ENCODE data around the gene NKX2-2.
"Not testable (repeated sequence)": the region's sequence is repeated elsewhere in the genome, so short reads cannot be mapped to it uniquely, and the experiment has no call there.

Gene NKX2-2

GRCh38 chr20:21509079-21509596 is 4.7 kb downstream of the NKX2-2 start:
- FAIRE-seq (no peak), DNase-seq (ENCODE audit: low spot score) (no peak)

- no peak for FAIRE-seq
These were observed 5.4 kb downstream of the NKX2-2 start for GRCh38 chr20:21508230-21509078.

GRCh38 chr20:21507400-21508229 is 6.2 kb downstream of the NKX2-2 start:
- FAIRE-seq: no peak
- DNase-seq (ENCODE audit: low spot score): no peak

More at GRCh38 chr20:21508230-21509078, 5.4 kb downstream of the NKX2-2 start:
- DNase-seq (ENCODE audit: low spot score): no peak

- FAIRE-seq (no peak), DNase-seq (ENCODE audit: low spot score) (no peak)
These were observed 7.9 kb downstream of the NKX2-2 start for GRCh38 chr20:21505810-21506530.

GRCh38 chr20:21505161-21505809 is 8.6 kb downstream of the NKX2-2 start:
- peak; percentile 17 for DNase-seq (ENCODE audit: low spot score)
- FAIRE-seq: no peak

- FAIRE-seq (no peak), DNase-seq (ENCODE audit: low spot score) (no peak)
These were observed 9.5 kb downstream of the NKX2-2 start for GRCh38 chr20:21504323-21504722.

GRCh38 chr20:21503345-21503744 is 10.5 kb downstream of the NKX2-2 start:
- DNase-seq (ENCODE audit: low spot score): peak; percentile 66
- peak; percentile 82 for FAIRE-seq

GRCh38 chr20:21501184-21501583 is 12.7 kb downstream of the NKX2-2 start:
- DNase-seq (ENCODE audit: low spot score) (no peak), FAIRE-seq (no peak)

GRCh38 chr20:21500599-21500998 is 13.3 kb downstream of the NKX2-2 start:
- FAIRE-seq: no peak

GRCh38 chr20:21499641-21500040 is 14.2 kb downstream of the NKX2-2 start:
- DNase-seq (ENCODE audit: low spot score) (no peak), FAIRE-seq (no peak)

More at GRCh38 chr20:21500599-21500998, 13.3 kb downstream of the NKX2-2 start:
- no peak for DNase-seq (ENCODE audit: low spot score)

- DNase-seq (ENCODE audit: low spot score) (peak; percentile 6), FAIRE-seq (no peak)
These were observed 15.2 kb downstream of the NKX2-2 start for GRCh38 chr20:21498635-21499034.

GRCh38 chr20:21498195-21498594 is 15.7 kb downstream of the NKX2-2 start:
- FAIRE-seq (no peak), DNase-seq (ENCODE audit: low spot score) (no peak)

GRCh38 chr20:21496452-21496851 is 17.4 kb downstream of the NKX2-2 start:
- FAIRE-seq (no peak), DNase-seq (ENCODE audit: low spot score) (no peak)

- no peak for DNase-seq (ENCODE audit: low spot score)
- no peak for FAIRE-seq
These were observed 20.8 kb downstream of the NKX2-2 start for GRCh38 chr20:21493049-21493448.

GRCh38 chr20:21490105-21490504 is 23.8 kb downstream of the NKX2-2 start:
- DNase-seq (ENCODE audit: low spot score): no peak

GRCh38 chr20:21480144-21480543 is 33.7 kb downstream of the NKX2-2 start:
- DNase-seq (ENCODE audit: low spot score); FAIRE-seq: not testable (repeated sequence)

More at GRCh38 chr20:21490105-21490504, 23.8 kb downstream of the NKX2-2 start:
- no peak for FAIRE-seq

GRCh38 chr20:21465799-21466198 is 48.1 kb downstream of the NKX2-2 start:
- no peak for FAIRE-seq
- DNase-seq (ENCODE audit: low spot score): no peak

- no peak for DNase-seq (ENCODE audit: low spot score)
- FAIRE-seq: no peak
These were observed 48.9 kb downstream of the NKX2-2 start for GRCh38 chr20:21464916-21465315.
